ENCODE measurements around the gene NT5C1B. TPM values are rescaled to one million over a fixed set of nuclear protein-coding genes. Genes with fewer than 3 reads are reported as not detected.

The NT5C1B gene
- polyA plus RNA-seq, 1 donor from 2014 or later: not detected

DNA sequence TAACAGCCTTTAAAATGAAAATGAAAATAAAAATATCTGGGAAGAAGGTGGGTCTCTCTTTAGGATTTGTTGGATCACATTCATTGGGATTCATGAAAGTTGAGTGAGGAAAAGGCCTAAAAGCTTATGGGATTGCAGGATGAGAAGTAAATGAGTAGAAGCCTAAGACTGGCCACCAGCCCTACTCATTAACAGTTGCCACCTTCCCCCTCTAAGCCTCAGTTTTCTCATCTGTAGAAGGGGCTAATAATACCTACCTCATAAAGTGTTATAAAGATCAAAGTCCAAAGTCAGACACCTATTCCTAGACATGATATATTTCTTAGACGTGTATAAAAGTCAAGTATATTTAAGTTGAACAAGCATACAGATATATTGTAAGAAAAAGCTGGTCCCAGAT, 52.7 kb downstream of the NT5C1B start:
- Histone ChIP-seq H3K27ac (ENCODE audit: low read length) (no peak overlapping the region), H3K9me3 (ENCODE audit: low read length) (no peaks in the 10 kb centered on the region), H3K27me3 (ENCODE audit: insufficient read depth, low read depth, low read length) (no peaks in the 10 kb centered on the region), H3F3A (ENCODE audit: insufficient read depth, low read length, poor library complexity, severe bottlenecking) (no peaks in the 10 kb centered on the region), H4K20me1 (ENCODE audit: insufficient read depth) (no peaks in the 10 kb centered on the region), H3K9me2 (ENCODE audit: insufficient read depth, low read length) (no peaks in the 10 kb centered on the region), H2AFZ (ENCODE audit: low read depth, low read length) (no peak overlapping the region), H3K4me2 (ENCODE audit: low read length) (no peak overlapping the region), H3K36me3 (ENCODE audit: insufficient read depth, low read length) (no peaks in the 10 kb centered on the region), H3K79me2 (replicated peaks; ENCODE audit: insufficient read depth, low read length) (no peaks in the 10 kb centered on the region), H3K4me3 (ENCODE audit: low read length) (no peak overlapping the region), H3K9ac (ENCODE audit: low read length) (no peak overlapping the region)
- TF ChIP-seq, protein P1, sequence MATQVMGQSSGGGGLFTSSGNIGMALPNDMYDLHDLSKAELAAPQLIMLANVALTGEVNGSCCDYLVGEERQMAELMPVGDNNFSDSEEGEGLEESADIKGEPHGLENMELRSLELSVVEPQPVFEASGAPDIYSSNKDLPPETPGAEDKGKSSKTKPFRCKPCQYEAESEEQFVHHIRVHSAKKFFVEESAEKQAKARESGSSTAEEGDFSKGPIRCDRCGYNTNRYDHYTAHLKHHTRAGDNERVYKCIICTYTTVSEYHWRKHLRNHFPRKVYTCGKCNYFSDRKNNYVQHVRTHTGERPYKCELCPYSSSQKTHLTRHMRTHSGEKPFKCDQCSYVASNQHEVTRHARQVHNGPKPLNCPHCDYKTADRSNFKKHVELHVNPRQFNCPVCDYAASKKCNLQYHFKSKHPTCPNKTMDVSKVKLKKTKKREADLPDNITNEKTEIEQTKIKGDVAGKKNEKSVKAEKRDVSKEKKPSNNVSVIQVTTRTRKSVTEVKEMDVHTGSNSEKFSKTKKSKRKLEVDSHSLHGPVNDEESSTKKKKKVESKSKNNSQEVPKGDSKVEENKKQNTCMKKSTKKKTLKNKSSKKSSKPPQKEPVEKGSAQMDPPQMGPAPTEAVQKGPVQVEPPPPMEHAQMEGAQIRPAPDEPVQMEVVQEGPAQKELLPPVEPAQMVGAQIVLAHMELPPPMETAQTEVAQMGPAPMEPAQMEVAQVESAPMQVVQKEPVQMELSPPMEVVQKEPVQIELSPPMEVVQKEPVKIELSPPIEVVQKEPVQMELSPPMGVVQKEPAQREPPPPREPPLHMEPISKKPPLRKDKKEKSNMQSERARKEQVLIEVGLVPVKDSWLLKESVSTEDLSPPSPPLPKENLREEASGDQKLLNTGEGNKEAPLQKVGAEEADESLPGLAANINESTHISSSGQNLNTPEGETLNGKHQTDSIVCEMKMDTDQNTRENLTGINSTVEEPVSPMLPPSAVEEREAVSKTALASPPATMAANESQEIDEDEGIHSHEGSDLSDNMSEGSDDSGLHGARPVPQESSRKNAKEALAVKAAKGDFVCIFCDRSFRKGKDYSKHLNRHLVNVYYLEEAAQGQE (IDR thresholded peaks at IDR 0.05; ENCODE audit: borderline replicate concordance): no peak
- TF ChIP-seq RAD21 (conservative IDR thresholded peaks at IDR 0.05) (no peak), EP300 (conservative IDR thresholded peaks at IDR 0.05; ENCODE audit: poor library complexity, severe bottlenecking) (no peak), SMC3 (conservative IDR thresholded peaks at IDR 0.05; ENCODE audit: poor library complexity) (no peak), EZH2 (IDR thresholded peaks at IDR 0.05; ENCODE audit: borderline replicate concordance, insufficient read depth, low read length, poor library complexity, severe bottlenecking) (no peak), POLR2AphosphoS5 (IDR thresholded peaks at IDR 0.05) (no peak), MXI1 (conservative IDR thresholded peaks at IDR 0.05; ENCODE audit: poor library complexity, severe bottlenecking) (no peak), TAF1 (IDR thresholded peaks at IDR 0.05; ENCODE audit: low read depth) (no peak)
- TF ChIP-seq, protein P2, sequence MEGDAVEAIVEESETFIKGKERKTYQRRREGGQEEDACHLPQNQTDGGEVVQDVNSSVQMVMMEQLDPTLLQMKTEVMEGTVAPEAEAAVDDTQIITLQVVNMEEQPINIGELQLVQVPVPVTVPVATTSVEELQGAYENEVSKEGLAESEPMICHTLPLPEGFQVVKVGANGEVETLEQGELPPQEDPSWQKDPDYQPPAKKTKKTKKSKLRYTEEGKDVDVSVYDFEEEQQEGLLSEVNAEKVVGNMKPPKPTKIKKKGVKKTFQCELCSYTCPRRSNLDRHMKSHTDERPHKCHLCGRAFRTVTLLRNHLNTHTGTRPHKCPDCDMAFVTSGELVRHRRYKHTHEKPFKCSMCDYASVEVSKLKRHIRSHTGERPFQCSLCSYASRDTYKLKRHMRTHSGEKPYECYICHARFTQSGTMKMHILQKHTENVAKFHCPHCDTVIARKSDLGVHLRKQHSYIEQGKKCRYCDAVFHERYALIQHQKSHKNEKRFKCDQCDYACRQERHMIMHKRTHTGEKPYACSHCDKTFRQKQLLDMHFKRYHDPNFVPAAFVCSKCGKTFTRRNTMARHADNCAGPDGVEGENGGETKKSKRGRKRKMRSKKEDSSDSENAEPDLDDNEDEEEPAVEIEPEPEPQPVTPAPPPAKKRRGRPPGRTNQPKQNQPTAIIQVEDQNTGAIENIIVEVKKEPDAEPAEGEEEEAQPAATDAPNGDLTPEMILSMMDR (IDR thresholded peaks at IDR 0.05; ENCODE audit: poor library complexity, severe bottlenecking): no peak

DNA sequence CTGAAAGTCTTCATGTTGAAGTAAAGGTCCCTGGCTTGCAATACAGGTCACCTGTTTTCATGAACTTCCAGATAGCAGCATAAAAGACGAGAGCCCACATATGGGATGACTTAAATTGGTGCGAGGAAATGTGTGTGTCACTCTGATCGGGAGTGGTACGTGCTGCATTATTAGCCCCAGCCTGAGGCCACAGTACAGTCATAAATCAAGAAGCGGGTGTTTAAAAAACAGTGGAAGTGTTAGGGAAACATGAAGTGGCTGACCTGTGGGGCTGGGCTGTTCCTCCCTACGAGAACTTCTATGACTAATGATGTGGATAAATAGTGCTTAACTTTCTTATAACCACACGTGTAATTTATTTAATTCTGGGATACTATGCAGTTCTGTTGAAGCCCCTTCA, 53.3 kb downstream of the NT5C1B start:
- no peaks in the 10 kb centered on the region for H3K27me3 ChIP-seq (ENCODE audit: insufficient read depth, low read depth, low read length)
- H3K9ac ChIP-seq (ENCODE audit: low read length): no peak overlapping the region
- TF ChIP-seq, protein P1 (IDR thresholded peaks at IDR 0.05; ENCODE audit: borderline replicate concordance): peak; percentile 0
- TF ChIP-seq, protein P2 (IDR thresholded peaks at IDR 0.05; ENCODE audit: poor library complexity, severe bottlenecking): no peak
- H3K27ac ChIP-seq (ENCODE audit: low read length): no peak overlapping the region
- H3K9me3 ChIP-seq (ENCODE audit: low read length): no peaks in the 10 kb centered on the region
- no peak overlapping the region for H3K4me3 ChIP-seq (ENCODE audit: low read length)
- no peaks in the 10 kb centered on the region for H4K20me1 ChIP-seq (ENCODE audit: insufficient read depth)
- no peaks in the 10 kb centered on the region for H3K36me3 ChIP-seq (ENCODE audit: insufficient read depth, low read length)
- no peaks in the 10 kb centered on the region for H3F3A ChIP-seq (ENCODE audit: insufficient read depth, low read length, poor library complexity, severe bottlenecking)
- no peaks in the 10 kb centered on the region for H3K79me2 ChIP-seq (replicated peaks; ENCODE audit: insufficient read depth, low read length)
- no peak overlapping the region for H3K4me2 ChIP-seq (ENCODE audit: low read length)
- no peaks in the 10 kb centered on the region for H3K9me2 ChIP-seq (ENCODE audit: insufficient read depth, low read length)
- H2AFZ ChIP-seq (ENCODE audit: low read depth, low read length): no peak overlapping the region

Data from neural cell (in vitro differentiated cells).